PC-3 (cell line): ENCODE data around the gene SLIT1. TPM values are rescaled to one million over a fixed set of nuclear protein-coding genes. Genes with fewer than 3 reads are reported as not detected.

Experiments
- ATAC-seq: fragments of 200-7000 bp; cut with Tn5 transposase; 2 replicates; pipeline ENCODE4 v1.9.1; 2020; ENCODE audit warnings: mild to moderate bottlenecking, moderate library complexity
- BruUV-seq: library from RNA; stranded (reverse); fragments of 400-500 nt; replicated peaks from 2 replicates; lab custom pipeline; 2021; lab: Mats Ljungman, UMichigan
- CTCF ChIA-PET: fragments of 300-600 bp; sonication (Branson Sonifier 250); formaldehyde crosslinking; loops from one replicate; lab custom pipeline; 2022; ENCODE audit warnings: antibody characterized with exemption; lab: Charles Lee
- POLR2A ChIA-PET: fragments of 300-600 bp; sonication (Branson Sonifier 250); formaldehyde crosslinking; loops from one replicate; lab custom pipeline; 2022; ENCODE audit warnings: antibody characterized with exemption; ENCODE audit not compliant: unreplicated experiment; lab: Charles Lee
- DNase-seq: peaks from one replicate; pipeline ENCODE4 v3.0.0-alpha.2; 2015
- H2AFZ ChIP-seq: fragments of 300-600 bp; sonication (generic); 2 replicates; pipeline ENCODE4 v1.6.0; 2016; ENCODE audit warnings: antibody characterized with exemption, low read length
- H3F3A ChIP-seq: fragments of 300-600 bp; sonication (generic); one replicate; pipeline ENCODE4 v1.6.0; 2017; ENCODE audit warnings: antibody characterized with exemption, low read length, control low read depth, mild to moderate bottlenecking; ENCODE audit not compliant: unreplicated experiment
- H3K27ac ChIP-seq: fragments of 300-600 bp; sonication (generic); 2 replicates; pipeline ENCODE4 v1.5.1; 2016; ENCODE audit warnings: mild to moderate bottlenecking, low read length
- H3K27me3 ChIP-seq: fragments of 300-600 bp; sonication (generic); 2 replicates; pipeline ENCODE4 v1.6.1; 2016; ENCODE audit warnings: low read length, mixed read lengths
- H3K36me3 ChIP-seq: fragments of 300-600 bp; sonication (generic); 2 replicates; pipeline ENCODE4 v1.6.1; 2016; ENCODE audit warnings: low read depth, mixed run types, low read length, mixed read lengths
- H3K4me1 ChIP-seq: fragments of 300-600 bp; sonication (generic); 2 replicates; pipeline ENCODE4 v1.5.1; 2016; ENCODE audit warnings: low read length; ENCODE audit not compliant: insufficient read depth
- H3K4me2 ChIP-seq: fragments of 300-600 bp; sonication (generic); 2 replicates; pipeline ENCODE4 v1.6.0; 2016; ENCODE audit warnings: low read length
- H3K4me3 ChIP-seq: fragments of 300-600 bp; sonication (generic); 2 replicates; pipeline ENCODE4 v1.5.1; 2016; ENCODE audit warnings: mild to moderate bottlenecking, low read length, mixed read lengths
- H3K79me2 ChIP-seq: fragments of 300-600 bp; sonication (generic); 2 replicates; pipeline ENCODE4 v1.6.1; 2017; ENCODE audit warnings: low read length, mixed read lengths
- H3K9ac ChIP-seq: fragments of 300-600 bp; sonication (generic); 2 replicates; pipeline ENCODE4 v1.6.0; 2016; ENCODE audit warnings: mild to moderate bottlenecking, low read length
- H3K9me2 ChIP-seq: fragments of 300-600 bp; sonication (generic); replicated peaks from 2 replicates; pipeline ENCODE4 v1.6.1; 2016; ENCODE audit warnings: mixed run types, low read length, mixed read lengths
- H3K9me3 ChIP-seq: fragments of 300-600 bp; sonication (generic); 2 replicates; pipeline ENCODE4 v1.6.1; 2016; ENCODE audit warnings: low read length, mixed read lengths
- H4K20me1 ChIP-seq: fragments of 300-600 bp; sonication (generic); 2 replicates; pipeline ENCODE4 v1.6.1; 2016; ENCODE audit warnings: low read length, mixed read lengths
- CTCF ChIP-seq: fragments of 300-600 bp; sonication (generic); conservative IDR thresholded peaks from 2 replicates; pipeline ENCODE4 v1.5.1; 2017; ENCODE audit warnings: antibody characterized with exemption, low read depth, mild to moderate bottlenecking, low read length
- EZH2 ChIP-seq: fragments of 300-600 bp; sonication (generic); IDR thresholded peaks from one replicate; pipeline ENCODE4 v1.6.1; 2017; ENCODE audit warnings: antibody characterized with exemption, mild to moderate bottlenecking, low read length; ENCODE audit not compliant: unreplicated experiment
- EZH2phosphoT487 ChIP-seq: fragments of 300-600 bp; sonication (generic); IDR thresholded peaks from 2 replicates; pipeline ENCODE4 v1.6.1; 2018; ENCODE audit warnings: mild to moderate bottlenecking, antibody characterized with exemption, low read length, borderline replicate concordance
- intact Hi-C: fragments of 100-400 bp; cut with micrococcal nuclease; formaldehyde crosslinking; loops from 2 replicates; pipeline ENCODE4 v1.9.0; 2023
- total RNA-seq: library from RNA; depleted of rRNA; stranded (reverse); fragments of >200 nt; gene quantifications from 2 replicates; pipeline ENCODE4 v1.2.3, GENCODE V29; 2014; rRNA removed

SLIT1 gene
- total RNA-seq, 1 experiment from 2014 or later, result not detected

- DNase-seq (no peak), ATAC-seq (no peak)
- Histone ChIP-seq H3K9me3 (no peaks in the 10 kb centered on the region), H3K9me2 (no peaks in the 10 kb centered on the region), H3K36me3 (no peaks in the 10 kb centered on the region), H3K27ac (no peak overlapping the region), H3K27me3 (no peaks in the 10 kb centered on the region), H2AFZ (no peak overlapping the region), H3K79me2 (no peaks in the 10 kb centered on the region), H3F3A (no peaks in the 10 kb centered on the region), H4K20me1 (no peaks in the 10 kb centered on the region), H3K4me3 (no peak overlapping the region), H3K4me1 (no peaks in the 10 kb centered on the region), H3K9ac (no peak overlapping the region), H3K4me2 (no peak overlapping the region)
- BruUV-seq, result no TSS peak
- CTCF ChIA-PET, result no interaction called here
- TF ChIP-seq EZH2 (no peak), CTCF (no peak), EZH2phosphoT487 (no peak)
- POLR2A ChIA-PET, result no interaction called here
- intact Hi-C loops, result no loop called here
Measured at GRCh38 chr10:96949039-96949683, 236.6 kb downstream of the SLIT1 start.

Other genes starting within 250 kb of the SLIT1 start
- 8.5 and 9.8 TPM in 2 replicates for gene ARHGAP19, start 106.7 kb upstream of the SLIT1 start, total RNA-seq
- gene FRAT1, start 133.3 kb upstream of the SLIT1 start, total RNA-seq, result 4.1 and 4.4 TPM in 2 replicates
- 19.2 and 26.7 TPM in 2 replicates for gene FRAT2, start 148.8 kb upstream of the SLIT1 start, total RNA-seq
- gene RRP12, start 215.4 kb upstream of the SLIT1 start, total RNA-seq, result 34.4 and 44.2 TPM in 2 replicates
- 591 and 661 TPM in 2 replicates for gene PGAM1, start 240.2 kb upstream of the SLIT1 start, total RNA-seq